Nephron (organoid): ENCODE data around the gene ASB10.

Source experiments
- H3K27ac Mint-ChIP-seq, 3 experiments: 2 replicates each; pipeline ENCODE4 v1.8.0; 2020; ENCODE audit warnings: mixed read lengths in 3 of 3, mild to moderate bottlenecking in 2 of 3, moderate library complexity in 1 of 3
- H3K27me3 Mint-ChIP-seq: 2 replicates; pipeline ENCODE4 v1.8.0; 2021; ENCODE audit warnings: low read depth, mild to moderate bottlenecking, moderate library complexity, mixed read lengths
- H3K36me3 Mint-ChIP-seq: 2 replicates; pipeline ENCODE4 v1.8.0; 2020; ENCODE audit warnings: low read depth, mixed read lengths
- H3K4me1 Mint-ChIP-seq: 2 replicates; pipeline ENCODE4 v1.8.0; 2020; ENCODE audit warnings: mixed read lengths
- H3K4me3 Mint-ChIP-seq, 3 experiments: 2 replicates each; pipeline ENCODE4 v1.8.0; 2020; ENCODE audit warnings: mild to moderate bottlenecking in 3 of 3, mixed read lengths in 3 of 3, moderate library complexity in 2 of 3
- H3K9me3 Mint-ChIP-seq: 2 replicates; pipeline ENCODE4 v1.8.0; 2020; ENCODE audit warnings: mixed read lengths
- TF ChIP-seq, protein P1 (sequence below), 3 experiments: fragments of 200-600 bp; sonication (generic); IDR thresholded peaks; one replicate each; pipeline ENCODE4 v1.5.0; 2021; ENCODE audit warnings: antibody characterized with exemption in 3 of 3; ENCODE audit not compliant: unreplicated experiment in 3 of 3

ASB10 gene

DNA sequence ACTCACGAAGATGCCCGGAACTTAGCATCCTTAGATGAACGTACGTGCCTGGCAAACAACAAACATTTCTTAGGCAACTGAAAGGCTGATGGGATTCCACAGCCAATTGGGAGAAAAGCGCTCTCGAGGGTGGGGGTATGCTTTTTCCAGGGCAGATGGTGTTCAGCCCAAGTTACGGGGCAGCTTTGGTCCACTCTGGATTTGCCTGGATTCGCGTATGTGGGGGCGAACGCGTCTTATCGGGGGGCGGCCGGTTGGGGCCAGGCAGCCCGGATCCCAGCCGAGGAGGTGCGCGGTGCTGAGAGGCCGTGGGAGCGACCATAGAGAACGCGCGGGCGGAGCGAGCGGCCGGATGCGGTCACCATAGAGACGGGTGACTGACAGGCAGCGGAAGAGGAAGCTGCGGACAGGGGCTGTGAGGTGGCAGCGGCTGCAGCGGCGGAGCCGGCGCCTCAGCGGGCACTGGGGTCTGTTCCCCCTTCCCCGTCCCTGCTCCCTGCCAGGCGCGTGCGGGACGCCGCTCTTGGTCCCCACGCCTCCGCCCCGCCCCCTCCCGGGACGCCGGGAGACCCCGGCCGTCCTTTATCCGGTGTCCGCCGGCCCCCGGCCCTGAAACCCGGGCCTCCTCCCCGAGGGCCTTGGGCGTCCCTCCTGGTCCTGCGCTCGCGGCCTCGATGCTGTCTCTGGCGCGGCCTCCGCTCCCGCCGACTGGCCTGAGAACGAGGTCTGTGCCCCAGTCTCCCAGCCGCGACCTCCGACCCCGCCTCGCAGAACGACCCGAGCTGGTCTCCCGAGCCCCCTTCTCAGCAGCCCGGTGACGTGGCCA, 45.3 kb upstream of the ASB10 start, which contains the start of gene CHPF2:
CHPF2 (plus strand) TSS at position 393 of the 826 bp plus-strand sequence. CDS start 1,529 bp downstream, outside the sequence.
- Mint-ChIP-seq H3K4me3 (peak within 1 kb of the TSS; percentile 99), H3K27ac (peak within 1 kb of the TSS; percentile 90 to 93 (median 93)), H3K9me3 (no peaks in the 10 kb centered on the region), H3K27me3 (no peaks in the 10 kb centered on the region), H3K36me3 (peaks cover 4% of the 10 kb centered on the region), H3K4me1 (peaks cover 28% of the 10 kb centered on the region)
- TF ChIP-seq, protein P1, sequence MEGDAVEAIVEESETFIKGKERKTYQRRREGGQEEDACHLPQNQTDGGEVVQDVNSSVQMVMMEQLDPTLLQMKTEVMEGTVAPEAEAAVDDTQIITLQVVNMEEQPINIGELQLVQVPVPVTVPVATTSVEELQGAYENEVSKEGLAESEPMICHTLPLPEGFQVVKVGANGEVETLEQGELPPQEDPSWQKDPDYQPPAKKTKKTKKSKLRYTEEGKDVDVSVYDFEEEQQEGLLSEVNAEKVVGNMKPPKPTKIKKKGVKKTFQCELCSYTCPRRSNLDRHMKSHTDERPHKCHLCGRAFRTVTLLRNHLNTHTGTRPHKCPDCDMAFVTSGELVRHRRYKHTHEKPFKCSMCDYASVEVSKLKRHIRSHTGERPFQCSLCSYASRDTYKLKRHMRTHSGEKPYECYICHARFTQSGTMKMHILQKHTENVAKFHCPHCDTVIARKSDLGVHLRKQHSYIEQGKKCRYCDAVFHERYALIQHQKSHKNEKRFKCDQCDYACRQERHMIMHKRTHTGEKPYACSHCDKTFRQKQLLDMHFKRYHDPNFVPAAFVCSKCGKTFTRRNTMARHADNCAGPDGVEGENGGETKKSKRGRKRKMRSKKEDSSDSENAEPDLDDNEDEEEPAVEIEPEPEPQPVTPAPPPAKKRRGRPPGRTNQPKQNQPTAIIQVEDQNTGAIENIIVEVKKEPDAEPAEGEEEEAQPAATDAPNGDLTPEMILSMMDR (IDR thresholded peaks at IDR 0.05; ENCODE audit: unreplicated experiment in 3 of 3), result no peak

DNA sequence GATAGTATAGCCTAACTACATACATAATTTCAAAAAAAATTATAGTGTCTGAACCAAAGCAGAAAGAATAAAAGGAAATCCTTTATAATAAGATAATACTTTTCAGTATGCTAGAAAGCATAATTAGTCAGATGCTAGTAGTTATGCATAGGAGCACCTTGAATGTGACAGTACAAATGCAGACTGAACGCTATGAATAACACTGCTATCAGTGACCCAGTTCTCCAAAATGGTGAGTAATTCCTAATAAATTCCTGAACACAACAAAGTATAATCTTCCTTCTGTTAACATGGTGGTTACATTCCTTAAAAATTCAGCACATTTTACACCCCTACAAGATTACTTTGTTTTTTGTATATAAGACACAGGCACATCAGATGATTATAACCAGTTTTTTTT, 44.0 kb upstream of the ASB10 start:
- H3K27ac Mint-ChIP-seq, result peak overlapping the region in 1 of 3 experiments; percentile 93
- no peaks in the 10 kb centered on the region for H3K27me3 Mint-ChIP-seq
- no peaks in the 10 kb centered on the region for H3K36me3 Mint-ChIP-seq
- H3K9me3 Mint-ChIP-seq, result no peaks in the 10 kb centered on the region
- H3K4me3 Mint-ChIP-seq, result peak overlapping the region; percentile 95 to 99 (median 99)
- H3K4me1 Mint-ChIP-seq, result peaks cover 41% of the 10 kb centered on the region
- TF ChIP-seq, protein P1 (IDR thresholded peaks at IDR 0.05; ENCODE audit: unreplicated experiment in 3 of 3), result no peak

DNA sequence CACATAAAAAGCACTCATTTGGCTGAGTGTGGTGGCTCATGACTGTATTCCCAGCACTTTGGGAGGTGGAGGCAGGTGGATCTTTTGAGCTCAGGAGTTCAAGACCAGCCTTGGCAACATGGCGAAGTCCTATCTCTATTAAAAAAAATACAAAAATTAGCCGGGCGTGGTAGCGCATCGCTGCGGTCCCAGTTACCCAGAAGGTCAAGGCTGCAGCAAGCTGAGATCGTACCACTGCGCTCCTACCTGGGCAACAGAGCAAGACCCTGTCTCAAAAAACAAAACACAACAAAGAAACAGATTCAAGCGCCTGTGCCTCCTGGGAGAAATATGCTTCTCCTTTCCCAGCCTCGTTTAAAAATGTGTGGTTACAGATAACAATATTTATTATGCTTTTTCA, 42.2 kb upstream of the ASB10 start:
- Mint-ChIP-seq H3K4me3 (no peak overlapping the region), H3K36me3 (peaks cover 10% of the 10 kb centered on the region), H3K27ac (no peak overlapping the region), H3K9me3 (no peaks in the 10 kb centered on the region), H3K4me1 (peaks cover 50% of the 10 kb centered on the region), H3K27me3 (no peaks in the 10 kb centered on the region)
- TF ChIP-seq, protein P1 (IDR thresholded peaks at IDR 0.05; ENCODE audit: unreplicated experiment in 3 of 3), result no peak

DNA sequence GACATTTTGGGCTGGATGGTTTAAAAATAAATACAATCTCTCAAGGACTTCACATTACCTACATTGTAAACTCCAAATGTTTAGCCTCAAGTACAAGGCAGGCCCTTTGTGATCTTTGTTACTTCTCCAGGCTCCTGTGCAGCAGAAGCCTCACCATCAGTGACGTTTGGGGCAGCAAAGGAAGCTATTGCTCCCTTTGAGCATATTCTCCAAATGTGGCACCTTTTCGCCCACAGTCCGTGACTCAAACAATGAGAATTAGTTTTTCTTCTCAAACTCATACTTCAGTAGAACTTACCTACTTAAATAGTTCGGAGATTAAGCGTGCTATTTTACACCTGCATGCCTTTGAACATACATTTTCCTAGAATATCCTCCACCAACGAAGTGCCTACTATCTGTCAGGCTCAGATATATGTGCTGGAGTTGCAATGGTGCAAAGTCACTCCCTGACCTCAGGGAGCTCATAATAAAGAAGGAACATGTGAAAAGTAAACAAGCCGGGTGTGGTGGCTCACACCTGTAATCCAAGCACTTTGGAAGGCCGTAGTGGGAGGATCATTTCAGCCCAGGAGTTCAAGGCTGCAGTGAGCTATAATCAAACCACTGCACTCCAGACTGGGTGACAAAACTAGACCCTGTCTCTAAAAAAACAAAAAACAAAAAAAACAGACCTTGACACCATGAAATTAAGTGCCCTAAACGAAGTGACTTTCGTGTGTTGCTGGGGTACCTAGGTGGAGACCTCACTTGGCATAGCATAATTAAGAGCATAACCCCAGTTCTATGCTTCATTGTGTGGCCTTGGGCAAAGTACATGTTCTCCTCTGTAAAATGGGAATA, 41.2 kb upstream of the ASB10 start:
- Mint-ChIP-seq H3K27ac (peak overlapping the region; percentile 99), H3K4me1 (peaks cover 45% of the 10 kb centered on the region), H3K9me3 (no peaks in the 10 kb centered on the region), H3K4me3 (peak overlapping the region; percentile 94 to 98 (median 95)), H3K27me3 (no peaks in the 10 kb centered on the region), H3K36me3 (peaks cover 18% of the 10 kb centered on the region)
- TF ChIP-seq, protein P1 (IDR thresholded peaks at IDR 0.05; ENCODE audit: unreplicated experiment in 3 of 3), result no peak

DNA sequence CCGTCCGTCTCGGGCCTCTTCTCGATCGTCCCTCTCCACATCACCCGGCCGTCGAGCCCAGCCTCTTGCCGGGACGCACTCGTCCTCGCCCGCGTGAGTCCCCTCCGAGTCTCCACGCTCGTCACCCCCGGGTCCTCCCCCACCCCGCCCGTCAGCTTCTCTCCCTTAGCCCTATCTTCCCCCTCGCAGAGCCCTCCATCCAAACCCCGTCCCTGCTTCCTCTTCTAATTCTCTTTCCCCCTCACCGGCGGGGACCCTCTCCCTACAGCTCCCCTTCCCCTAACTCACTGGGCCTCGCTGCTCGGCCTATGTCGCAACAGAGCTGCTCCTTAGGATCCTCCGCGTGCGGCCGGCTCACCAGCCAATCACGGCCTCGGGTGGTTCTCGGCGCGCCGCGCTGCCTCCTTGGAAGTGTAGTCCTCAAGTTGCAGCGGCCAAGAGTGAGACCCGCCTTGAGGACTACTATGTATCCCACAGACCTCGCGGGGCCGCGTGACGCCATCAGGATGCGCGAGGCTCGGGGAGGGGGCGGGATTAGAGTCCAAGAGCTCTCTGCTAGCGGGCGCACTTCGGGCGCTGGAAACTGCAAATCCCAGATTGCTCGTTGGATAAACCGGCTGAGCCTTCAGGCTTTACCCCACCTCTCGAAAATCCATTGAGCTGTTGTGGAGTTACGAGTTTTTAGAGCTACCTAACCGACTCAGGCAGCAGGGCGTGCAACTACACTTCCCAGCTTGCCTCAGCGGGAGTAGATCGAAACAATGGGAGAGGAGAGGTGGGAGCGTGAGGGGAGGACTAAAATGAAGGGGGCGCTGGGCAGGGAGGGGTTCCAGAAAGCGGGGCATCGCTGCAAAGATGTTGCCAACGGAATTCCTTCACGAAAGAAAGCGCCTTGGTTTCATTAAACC, 40.1 kb upstream of the ASB10 start, which contains the start of gene ABCF2:
ABCF2 (minus strand) TSS at position 331 of the 908 bp plus-strand sequence. CDS start 747 bp downstream, outside the sequence.
- peak within 1 kb of the TSS; percentile 99 for H3K27ac Mint-ChIP-seq
- peak within 1 kb of the TSS; percentile 94 to 98 (median 95) for H3K4me3 Mint-ChIP-seq
- H3K4me1 Mint-ChIP-seq, result peaks cover 39% of the 10 kb centered on the region

More for the DNA sequence above, 40.1 kb upstream of the ASB10 start, which contains the start of gene ABCF2:
- Mint-ChIP-seq H3K36me3 (peaks cover 29% of the 10 kb centered on the region), H3K27me3 (no peaks in the 10 kb centered on the region), H3K9me3 (no peaks in the 10 kb centered on the region)
- TF ChIP-seq, protein P1 (IDR thresholded peaks at IDR 0.05; ENCODE audit: unreplicated experiment in 3 of 3), result no peak
